NCI-H2171 treated with DMSO at 0.1 percent for 48 hours (cell line): Measurements from ENCODE around the gene MPC1.

Source experiments
- DNase-seq: peaks from one replicate; lab custom pipeline; 2025; lab: John Stamatoyannopoulos, UW

Gene MPC1

GRCh38 chr6:166317261-166318212 is 65.2 kb downstream of the MPC1 start:
- no peak for DNase-seq

GRCh38 chr6:166315436-166315835 is 67.3 kb downstream of the MPC1 start:
- no peak for DNase-seq
